Measurements from ENCODE around the gene LRRC25. TPM values are rescaled to one million over a fixed set of nuclear protein-coding genes. Genes with fewer than 3 reads are reported as not detected.
"Not testable (repeated sequence)": the region's sequence is repeated elsewhere in the genome, so short reads cannot be mapped to it uniquely, and the experiment has no call there.

The LRRC25 gene
- total RNA-seq, 1 donor from 2014 or later, result 19.3 TPM

DNA sequence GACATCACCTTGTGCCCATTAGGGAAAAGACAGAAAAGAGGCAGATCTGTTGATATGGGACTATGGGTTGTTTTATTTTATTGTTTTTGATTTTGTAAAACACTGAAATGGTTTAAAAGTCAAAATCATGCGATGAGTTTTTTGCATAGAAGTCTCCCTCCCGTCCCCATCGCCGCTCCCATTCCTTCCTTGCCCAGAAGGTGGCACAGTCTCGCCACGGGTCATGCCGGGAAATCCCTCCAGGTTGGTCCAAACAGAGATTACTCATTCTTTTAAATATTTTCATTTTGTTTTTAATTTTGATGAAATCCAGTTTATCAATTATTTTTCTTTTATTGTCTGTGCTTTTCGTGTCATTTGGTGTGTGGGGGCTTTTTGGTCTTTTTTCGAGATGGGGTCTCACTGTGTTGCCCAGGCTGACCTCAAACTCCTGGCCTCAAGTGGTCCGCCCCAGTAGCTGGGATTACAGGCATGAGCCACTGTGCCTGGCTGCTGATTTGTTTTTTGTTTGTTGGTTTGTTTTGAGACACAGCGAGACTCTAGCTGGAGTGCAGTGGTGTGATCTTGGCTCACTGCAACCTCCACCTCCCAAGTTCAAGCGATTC lies 47.8 kb downstream of the LRRC25 start:
- no peak for DNase-seq (ENCODE audit: low spot score)

DNA sequence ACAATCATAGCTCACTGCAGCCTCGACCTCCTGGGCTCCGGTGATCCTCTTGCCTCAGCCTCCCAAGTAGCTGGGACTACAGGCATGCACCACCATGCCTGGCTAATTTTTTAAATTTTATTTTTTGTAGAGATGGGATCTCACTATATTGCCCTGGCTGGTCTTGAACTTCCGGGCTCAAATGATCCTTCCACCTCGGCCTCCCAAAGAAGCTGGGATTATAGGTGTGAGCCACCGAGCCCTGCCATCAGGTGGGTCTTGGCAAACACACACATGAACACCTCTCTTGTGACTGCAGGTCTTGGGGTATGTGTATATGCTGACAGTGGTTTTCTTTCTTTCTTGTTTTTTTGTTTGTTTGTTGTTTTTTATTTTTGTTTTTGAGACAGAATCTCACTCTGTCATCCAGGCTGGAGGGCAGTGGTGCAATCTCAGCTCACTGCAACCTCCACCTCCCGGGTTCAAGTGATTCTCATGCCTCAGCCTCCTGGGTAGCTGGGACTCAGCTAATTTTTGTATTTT lies 48.5 kb downstream of the LRRC25 start:
- not testable (repeated sequence) for DNase-seq (ENCODE audit: low spot score)

DNA sequence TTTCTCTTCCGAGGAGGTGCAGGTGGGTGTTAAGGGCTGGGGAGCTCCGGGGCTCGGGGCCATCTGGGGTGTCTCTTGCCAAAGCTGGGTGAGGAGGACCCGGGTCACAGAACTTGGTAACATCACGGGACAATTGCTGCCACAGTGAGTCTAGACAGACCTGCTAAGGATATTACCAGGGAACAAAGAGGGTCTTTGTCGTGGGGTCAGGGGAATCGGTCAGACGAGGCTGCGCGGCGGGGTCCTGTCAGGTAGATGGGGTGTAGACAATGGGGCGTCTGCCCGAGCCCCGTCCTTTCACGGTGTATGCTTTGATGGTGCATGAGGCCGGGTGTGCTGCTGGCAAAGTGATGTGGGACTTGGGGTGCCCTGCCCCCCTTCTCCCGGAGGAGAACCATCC lies 49.3 kb downstream of the LRRC25 start:
- DNase-seq (ENCODE audit: low spot score), result no peak

DNA sequence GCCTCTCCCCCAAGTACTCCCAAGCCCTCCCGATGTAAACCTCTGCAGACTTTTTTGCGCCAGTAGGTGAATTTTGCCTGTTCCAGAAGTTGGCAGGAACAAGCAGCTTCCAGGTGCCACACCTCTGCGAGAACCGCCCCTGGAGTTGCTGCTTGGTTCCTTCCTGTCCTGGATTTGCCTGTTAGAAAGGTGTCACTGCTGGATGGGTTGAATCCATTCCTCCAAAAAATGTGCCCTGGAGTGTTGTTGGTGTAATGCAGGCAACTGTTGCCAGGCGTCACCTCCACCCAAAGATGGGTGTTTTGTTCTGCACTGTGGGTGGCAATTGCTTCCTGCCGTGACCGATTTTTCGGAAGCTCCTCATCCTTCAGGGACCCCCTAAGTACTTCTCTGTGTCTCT lies 51.3 kb downstream of the LRRC25 start:
- DNase-seq (ENCODE audit: low spot score), result no peak

DNA sequence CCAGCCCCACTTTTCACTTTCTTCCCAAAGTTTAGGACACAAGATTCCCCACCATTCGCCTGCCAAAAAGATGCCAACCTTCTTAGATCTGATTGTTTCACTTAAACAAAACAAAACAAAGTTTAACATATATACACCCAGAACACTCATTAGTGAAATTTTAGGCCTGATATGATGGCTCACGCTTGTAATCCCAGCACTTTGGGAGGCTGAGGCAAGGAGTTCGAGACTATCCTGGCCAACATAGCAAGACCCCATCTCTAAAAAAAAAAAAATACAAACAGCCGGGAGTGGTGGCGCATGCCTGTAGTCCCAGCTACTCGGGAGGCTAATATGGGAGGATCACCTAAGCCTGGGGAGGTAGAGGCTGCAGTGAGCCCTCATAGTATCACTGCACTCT lies 52.1 kb downstream of the LRRC25 start:
- no peak for DNase-seq (ENCODE audit: low spot score)

DNA sequence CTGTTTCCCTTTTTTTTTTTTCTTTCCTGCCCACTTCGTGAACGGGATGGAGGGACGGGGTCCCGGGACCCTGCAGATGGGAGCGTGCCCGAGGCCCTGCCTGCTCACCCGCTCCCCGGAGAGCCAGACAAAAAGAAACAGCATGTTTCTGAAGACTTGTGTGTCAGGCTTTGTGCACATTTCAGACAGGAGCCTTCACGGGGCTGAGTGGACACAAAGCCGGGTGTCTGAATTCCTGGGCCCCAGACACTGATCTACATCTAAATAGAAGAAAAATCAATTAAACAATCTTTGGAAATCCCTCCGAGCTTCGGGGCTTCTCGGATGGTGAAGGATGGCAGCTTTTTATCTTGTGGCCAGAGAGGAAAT lies 52.9 kb downstream of the LRRC25 start:
- DNase-seq (ENCODE audit: low spot score), result no peak

DNA sequence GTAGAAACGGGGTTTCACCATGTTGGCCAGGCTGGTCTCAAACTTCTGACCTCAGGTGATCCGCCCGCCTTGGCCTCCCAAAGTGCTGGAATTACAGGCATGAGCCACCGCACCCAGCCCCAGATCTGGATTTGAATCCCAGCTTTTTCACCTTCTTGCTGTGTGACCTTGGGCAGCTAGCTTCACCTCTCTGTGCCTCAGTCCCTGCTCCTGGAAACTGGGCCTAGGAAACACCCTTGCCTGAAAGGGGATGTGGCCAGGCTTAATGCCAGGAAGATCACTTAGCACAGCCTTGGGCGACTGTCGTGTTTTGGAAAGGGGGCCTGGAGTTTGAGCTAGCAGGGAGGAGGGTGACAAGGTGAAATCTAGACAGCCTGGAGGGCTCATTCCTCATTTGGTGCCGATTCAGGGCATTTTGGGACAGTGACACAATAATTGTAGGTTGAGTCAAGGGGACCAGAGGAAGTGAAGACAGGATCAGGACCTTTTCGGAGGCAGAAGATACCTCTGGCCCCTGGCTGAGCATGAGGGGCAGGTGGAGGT lies 55.3 kb downstream of the LRRC25 start:
- DNase-seq (ENCODE audit: low spot score), result no peak

Small RNA genes within 50 kb of the gene (microRNA-seq; reads per million reads assigned to microRNA genes)
- not detected for gene MIR3189 (ENCODE audit: borderline number of aligned reads)

Other genes starting within 250 kb of the LRRC25 start
- 14.8 TPM for gene PIK3R2, start 244.5 kb downstream of the LRRC25 start, total RNA-seq
- gene IFI30, start 223.8 kb downstream of the LRRC25 start, total RNA-seq, result 236 TPM
- gene MPV17L2, start 204.4 kb downstream of the LRRC25 start, total RNA-seq, result 10.7 TPM
- gene RAB3A, start 193.6 kb downstream of the LRRC25 start, total RNA-seq, result 3.0 TPM
- not detected for gene PDE4C, start 171.2 kb downstream of the LRRC25 start, total RNA-seq
- 2.8 TPM for gene IQCN, start 123.2 kb downstream of the LRRC25 start, total RNA-seq
- gene JUND, start 116.0 kb downstream of the LRRC25 start, total RNA-seq, result 320 TPM
- 68.4 TPM for gene LSM4, start 74.5 kb downstream of the LRRC25 start, total RNA-seq
- 48.7 TPM for gene PGPEP1, start 57.0 kb downstream of the LRRC25 start, total RNA-seq
- 5.9 TPM for gene GDF15, start 11.5 kb downstream of the LRRC25 start, total RNA-seq
- gene SSBP4, start 21.8 kb upstream of the LRRC25 start, total RNA-seq, result 63.3 TPM
- gene ISYNA1, start 40.5 kb upstream of the LRRC25 start, total RNA-seq, result 18.3 TPM
- gene ELL, start 124.4 kb upstream of the LRRC25 start, total RNA-seq, result 38.4 TPM
- gene FKBP8, start 146.0 kb upstream of the LRRC25 start, total RNA-seq, result 176 TPM
- 90.9 TPM for gene KXD1, start 160.2 kb upstream of the LRRC25 start, total RNA-seq
- gene UBA52, start 174.2 kb upstream of the LRRC25 start, total RNA-seq, result 959 TPM
- gene REX1BD, start 191.2 kb upstream of the LRRC25 start, total RNA-seq, result 52.7 TPM
- gene CRLF1, start 209.2 kb upstream of the LRRC25 start, total RNA-seq, result 30.7 TPM
- gene TMEM59L, start 215.2 kb upstream of the LRRC25 start, total RNA-seq, result 2.0 TPM
- gene KLHL26, start 239.4 kb upstream of the LRRC25 start, total RNA-seq, result 17.1 TPM